ENCODE results near the gene ATG16L1.

DNA sequence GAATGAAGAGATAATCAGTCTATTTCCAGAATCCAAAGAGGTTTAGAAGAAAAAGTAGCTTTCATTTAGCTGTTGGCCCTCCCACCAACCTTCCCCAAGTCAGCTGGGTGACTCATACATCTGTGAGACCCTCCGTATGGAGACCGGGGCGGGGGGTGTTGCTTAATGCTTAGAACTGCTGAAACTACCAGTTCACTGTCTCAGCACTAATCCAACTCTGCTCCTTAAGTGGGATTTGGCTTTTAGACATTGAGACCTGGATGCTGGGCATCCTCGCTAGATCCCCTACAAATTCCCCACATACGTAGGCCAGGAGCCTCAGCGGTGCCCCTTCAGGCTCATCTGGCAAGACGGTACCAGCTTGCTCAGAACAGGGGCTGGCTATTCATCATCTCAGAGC is 56.1 kb downstream of the ATG16L1 start, which contains the start of gene SAG:
- no peak for TF ChIP-seq EZH2 (IDR thresholded peaks at IDR 0.05; ENCODE audit: low read length, missing control alignments)
- TF ChIP-seq, protein P1, sequence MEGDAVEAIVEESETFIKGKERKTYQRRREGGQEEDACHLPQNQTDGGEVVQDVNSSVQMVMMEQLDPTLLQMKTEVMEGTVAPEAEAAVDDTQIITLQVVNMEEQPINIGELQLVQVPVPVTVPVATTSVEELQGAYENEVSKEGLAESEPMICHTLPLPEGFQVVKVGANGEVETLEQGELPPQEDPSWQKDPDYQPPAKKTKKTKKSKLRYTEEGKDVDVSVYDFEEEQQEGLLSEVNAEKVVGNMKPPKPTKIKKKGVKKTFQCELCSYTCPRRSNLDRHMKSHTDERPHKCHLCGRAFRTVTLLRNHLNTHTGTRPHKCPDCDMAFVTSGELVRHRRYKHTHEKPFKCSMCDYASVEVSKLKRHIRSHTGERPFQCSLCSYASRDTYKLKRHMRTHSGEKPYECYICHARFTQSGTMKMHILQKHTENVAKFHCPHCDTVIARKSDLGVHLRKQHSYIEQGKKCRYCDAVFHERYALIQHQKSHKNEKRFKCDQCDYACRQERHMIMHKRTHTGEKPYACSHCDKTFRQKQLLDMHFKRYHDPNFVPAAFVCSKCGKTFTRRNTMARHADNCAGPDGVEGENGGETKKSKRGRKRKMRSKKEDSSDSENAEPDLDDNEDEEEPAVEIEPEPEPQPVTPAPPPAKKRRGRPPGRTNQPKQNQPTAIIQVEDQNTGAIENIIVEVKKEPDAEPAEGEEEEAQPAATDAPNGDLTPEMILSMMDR (conservative IDR thresholded peaks at IDR 0.05 in 1 of 2, IDR thresholded peaks at IDR 0.05 in 1 of 2; ENCODE audit: low read depth in 1 of 2, low read length in 2 of 2) = no peak

Data from fibroblast of lung (primary cell).